LoVo (cell line): Measurements from ENCODE around the gene DUSP6.

Experiments
- DNase-seq: peaks from one replicate; pipeline ENCODE4 v3.0.0-alpha.2; 2016; ENCODE audit warnings: low spot score

DUSP6 gene

GRCh38 chr12:89328151-89329030 lies 23.9 kb downstream of the DUSP6 start:
- DNase-seq = no peak

DNA sequence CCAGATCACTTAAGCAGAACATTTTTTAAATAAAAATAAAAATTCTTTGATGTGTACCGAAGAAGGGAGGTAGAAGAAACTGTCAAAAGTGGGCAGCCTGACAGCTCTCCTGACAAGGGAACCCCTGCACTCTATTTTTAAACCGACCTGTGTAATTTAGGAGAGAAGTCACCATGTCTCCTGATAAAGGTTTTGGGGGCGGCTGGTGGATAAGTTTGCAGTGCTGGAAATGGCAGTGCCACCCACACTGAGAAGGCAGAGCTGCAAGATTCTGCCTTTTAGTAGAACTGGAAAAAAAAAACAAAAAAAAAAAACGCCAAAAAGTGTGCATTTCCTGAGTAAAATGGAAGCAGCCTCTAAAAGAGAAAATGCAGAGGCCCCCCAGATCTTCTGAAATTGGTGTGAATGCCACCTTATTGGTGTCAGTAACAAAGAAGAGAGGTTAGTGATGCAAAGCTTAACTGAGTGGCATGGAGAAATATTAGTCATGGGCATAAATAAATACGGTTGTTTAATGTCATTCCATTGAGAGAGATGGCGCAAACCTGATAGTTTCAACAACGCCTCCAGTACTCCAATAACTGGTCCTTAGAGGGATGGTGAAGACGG lies 24.7 kb downstream of the DUSP6 start:
- no peak for DNase-seq

DNA sequence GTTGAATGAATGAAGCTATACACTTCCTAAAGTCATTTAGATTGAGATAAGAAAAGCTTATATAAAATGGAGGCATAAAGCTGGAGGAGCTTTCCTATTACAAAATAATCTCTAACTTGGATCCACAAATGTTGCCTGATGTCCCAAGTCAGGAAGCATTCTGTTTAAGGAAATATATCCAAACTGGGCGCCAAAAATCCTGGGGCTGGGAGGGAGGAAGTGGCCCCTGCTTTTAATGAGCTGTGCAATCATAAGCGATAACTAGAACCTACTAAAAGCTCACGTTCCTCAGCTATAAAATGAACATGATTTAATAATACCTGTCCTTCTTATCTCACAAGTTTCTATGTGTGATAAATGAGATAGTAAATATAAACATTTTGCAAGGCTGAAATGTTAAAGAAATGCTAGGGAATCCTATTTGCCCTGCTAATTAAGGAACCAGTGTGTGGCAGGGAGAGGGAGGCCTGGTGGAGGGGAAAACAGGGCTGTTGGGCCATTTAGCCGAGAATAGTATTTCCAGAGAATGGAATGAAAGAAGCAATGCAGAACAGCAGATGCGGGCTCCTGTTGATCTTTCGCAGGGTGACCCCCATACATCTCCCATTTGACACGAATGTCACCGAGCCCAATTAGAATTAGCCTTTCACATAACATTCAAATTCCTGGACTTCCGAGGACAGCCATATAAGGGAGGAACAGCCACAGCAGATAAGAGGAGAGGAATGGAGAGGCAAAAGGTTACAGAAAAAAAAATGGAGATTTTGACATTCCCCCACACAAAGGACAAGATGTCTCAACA lies 25.9 kb downstream of the DUSP6 start:
- DNase-seq = no peak

DNA sequence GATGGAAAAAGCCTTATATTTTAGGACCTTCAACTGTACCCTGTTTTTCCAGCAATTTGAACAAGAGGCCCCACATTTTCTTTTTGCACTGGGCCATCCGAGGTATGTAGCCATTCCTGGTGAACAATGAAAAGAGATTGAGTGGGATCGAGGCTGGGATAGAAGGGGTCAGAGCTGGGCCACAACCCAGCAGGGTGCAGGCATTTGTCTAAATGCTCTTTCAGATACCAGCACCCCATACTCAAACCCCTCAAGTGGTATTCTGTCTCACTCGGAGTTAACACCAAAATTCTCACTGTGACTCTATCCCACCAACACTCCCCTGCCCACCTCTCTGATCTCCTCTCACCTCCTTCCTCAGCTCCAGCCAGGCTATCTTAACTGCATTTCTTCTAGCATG lies 26.8 kb downstream of the DUSP6 start:
- no peak for DNase-seq

DNA sequence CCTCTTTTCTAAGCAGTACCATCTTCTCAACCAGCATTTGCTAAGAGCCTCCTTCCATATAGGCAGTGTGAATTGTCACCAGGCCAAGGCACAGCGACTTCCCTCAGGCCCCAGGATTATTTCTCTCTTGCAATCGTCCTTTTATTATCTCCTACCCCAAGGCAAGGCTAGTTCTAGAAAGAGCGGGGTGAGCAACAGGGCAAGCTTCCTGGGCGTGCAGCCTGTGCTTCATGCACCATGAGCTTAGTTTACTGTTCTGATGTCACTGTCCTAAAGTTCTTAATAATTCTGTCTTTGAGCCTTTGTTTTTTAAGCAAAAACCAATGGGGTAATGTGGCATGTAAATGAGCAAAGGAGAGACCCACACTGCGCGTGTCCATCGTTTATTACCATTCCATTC lies 27.9 kb downstream of the DUSP6 start:
- no peak for DNase-seq

DNA sequence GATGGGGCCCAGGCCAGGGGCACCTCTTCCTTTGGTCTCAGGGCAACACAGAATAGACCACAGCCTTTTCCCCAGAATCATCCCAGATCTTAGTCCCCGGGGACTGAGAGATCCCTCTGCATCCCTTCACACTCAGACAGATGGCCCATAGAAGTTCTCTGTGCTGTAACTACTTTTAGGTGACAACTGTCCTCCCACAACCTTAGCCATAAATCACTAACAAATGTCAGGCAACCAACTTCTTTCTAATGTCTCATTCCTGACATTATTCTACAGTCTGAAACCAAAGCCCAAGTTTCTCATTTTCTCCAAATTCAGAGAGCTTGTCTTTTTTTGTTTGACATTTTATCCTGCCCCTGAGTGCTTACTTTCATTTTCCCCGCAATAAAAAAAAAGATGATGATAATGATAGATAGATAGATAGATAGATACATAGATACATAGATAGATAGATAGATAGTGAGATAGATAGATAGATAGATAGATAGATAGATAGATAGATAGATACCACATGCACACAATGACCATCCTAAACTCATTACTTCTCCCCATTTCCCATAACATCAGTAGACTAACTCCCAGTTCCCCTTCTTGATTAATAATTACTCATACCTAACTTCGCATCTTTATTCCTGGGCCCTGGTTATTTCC lies 28.6 kb downstream of the DUSP6 start:
- DNase-seq = no peak

- DNase-seq = no peak
Observed at GRCh38 chr12:89320735-89321134, 31.6 kb downstream of the DUSP6 start.

DNA sequence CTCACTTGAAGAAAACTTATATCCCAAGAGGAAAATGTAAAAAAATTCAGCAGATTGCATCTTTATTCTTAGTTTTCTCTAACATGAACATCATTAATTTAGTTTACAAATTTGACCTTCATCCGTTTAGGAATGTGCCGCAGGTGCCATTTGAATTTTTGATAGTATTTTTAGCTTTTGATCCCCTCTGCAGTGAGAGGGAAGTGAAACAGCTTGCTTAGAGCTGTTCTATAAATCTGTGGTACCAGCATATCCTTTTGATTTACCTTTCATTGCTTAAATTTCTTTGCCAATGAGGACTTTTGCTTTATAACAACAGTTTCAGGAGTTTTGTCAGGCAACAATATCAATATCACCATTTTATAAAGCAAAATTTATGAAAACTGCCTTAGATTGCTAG lies 32.7 kb downstream of the DUSP6 start:
- DNase-seq = no peak

DNA sequence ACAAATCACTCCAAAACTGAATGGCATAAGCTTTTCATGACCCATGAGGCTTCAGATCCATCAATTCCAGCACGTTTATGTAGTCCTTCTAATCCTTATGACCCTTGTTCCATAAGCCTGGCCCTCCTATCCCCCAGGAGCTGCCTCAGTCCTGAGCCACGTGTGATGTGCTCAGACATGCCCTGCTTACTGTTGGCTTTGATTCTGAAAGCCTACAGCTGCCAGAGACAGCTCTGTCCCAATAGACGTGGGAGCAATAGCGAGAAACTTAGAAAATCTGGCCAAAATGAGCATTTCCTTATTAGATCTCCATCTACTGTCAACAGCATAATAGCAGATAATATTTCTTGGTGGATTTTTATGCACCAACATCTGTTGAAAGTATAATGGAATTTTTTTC lies 33.2 kb downstream of the DUSP6 start:
- DNase-seq = peak; percentile 27

GRCh38 chr12:89316705-89317139 lies 35.6 kb downstream of the DUSP6 start:
- DNase-seq = no peak

DNA sequence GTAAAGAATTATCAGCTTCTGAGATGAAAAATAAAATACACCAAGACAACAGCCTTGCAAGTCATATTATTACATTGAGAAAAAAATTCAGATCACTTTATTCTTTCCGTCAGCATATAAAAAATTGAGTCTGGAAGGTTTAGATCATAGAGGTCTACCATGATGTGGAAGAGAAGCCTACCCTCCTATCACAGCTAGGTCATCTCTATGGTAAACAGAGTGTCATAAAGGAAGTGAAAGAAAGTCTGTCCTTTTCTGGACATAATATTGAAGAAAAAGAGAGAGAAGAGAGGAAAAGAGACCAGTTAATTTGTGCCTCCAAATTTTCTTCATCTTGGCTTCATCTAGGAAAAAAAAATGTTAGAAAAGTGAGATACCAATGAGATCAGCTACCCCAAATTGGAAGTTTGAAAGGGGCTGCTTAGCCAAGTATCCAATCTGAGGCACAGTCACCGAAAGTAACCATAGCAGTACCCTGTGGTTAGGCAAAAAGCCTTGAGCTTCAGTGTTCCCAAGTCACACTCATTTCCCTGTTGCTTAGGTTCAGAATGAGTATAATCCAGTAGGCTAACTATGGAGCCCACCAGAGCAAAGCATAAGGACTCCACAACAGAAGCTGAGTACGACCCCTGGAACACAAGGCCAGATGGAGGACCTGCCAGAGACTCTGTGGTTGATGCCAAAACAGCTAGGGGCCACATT lies 38.1 kb downstream of the DUSP6 start:
- DNase-seq = no peak

GRCh38 chr12:89311703-89312293 lies 40.5 kb downstream of the DUSP6 start:
- DNase-seq = no peak

DNA sequence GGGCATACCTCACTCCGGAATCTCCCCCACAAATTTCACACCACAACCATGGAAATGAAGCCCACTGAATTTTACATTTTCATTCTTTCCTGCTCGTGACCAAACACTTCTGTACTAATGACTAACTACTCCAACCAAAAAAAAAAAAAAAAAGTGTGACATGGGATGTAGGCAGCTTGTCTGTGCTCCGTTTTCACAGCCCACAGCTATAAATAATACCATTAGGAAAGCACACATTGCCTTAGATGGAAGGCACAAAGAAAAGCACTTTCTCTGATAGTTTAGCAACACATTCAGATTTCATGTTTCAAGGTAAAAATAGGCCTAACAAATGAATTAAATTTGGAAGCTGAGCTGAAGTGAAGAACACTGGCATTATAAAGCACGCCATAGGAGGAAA lies 42.5 kb downstream of the DUSP6 start:
- no peak for DNase-seq

GRCh38 chr12:89309440-89309802 lies 42.9 kb downstream of the DUSP6 start:
- DNase-seq = no peak

DNA sequence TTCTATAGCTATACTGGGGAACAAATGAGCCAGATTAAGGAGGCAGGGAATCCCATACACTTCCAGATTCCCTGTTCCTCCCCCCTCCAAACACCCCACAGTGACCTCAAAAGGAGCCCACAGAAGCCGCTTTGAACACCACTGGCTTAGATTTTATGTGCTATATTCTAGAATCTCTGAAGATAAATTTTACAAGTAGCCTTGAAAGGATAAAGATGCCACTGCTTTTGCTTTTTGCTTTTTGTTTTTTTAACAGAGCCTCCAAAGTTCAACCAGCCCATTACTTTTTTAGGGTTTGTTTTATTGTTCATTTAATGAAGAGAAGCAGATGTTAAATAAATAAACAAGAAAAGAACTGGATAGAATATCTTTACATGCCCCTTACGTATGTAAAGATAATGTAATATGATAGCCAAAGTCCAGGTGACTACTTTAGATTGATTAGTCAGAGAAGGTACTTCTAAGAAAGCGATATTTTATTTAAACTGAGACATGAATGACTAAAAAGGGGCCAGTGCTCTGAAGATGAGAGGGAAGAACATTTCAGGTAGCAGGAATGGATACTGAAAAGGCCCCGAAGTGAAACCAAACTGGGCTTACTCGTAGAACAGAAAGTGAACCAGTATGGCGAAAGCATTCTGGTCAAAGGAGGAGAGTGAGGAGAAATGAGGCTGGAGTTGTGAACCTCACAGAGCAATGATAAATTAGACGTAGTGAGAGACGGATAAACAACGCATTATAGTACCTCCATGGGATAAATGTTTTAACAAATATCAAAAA lies 44.6 kb downstream of the DUSP6 start:
- peak; percentile 28 for DNase-seq

- DNase-seq = no peak
Observed at GRCh38 chr12:89306827-89307473, 45.4 kb downstream of the DUSP6 start.

DNA sequence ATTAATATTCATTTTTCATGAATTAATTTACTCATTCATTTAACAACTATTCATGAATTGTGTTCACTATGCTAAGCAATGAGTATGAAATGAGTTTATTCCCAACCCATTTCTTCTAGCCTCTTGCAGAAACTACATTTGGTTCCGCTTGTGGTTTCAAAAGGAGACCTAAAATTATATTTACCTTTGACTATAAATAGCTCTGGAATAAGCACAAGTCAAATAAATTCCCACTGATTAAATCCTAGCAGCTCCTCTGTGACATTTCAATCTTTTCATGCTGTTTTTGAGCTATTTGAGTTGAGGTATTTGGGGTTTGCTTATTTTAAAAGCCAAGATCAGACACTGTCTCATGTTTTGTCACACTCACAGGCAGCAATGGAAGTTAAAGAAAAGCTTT lies 46.9 kb downstream of the DUSP6 start:
- DNase-seq = no peak

DNA sequence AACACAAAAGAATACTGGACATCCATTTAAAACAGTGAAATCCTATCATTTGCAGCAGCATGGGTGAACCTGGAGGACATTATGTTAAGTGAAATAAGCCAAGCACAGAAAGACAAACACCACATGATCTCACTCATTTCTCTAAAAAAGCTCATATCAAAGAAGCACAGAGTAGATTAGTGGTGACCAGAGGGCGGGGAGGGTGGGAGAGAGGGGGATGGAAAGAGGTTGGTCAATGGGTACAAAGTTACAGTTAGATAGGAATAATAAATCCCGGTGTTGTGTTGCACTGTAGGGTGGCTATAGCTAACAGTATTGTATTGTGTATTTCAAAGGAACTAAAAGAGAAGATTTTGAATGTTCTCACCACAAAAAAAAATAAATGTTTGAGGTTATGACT lies 52.4 kb downstream of the DUSP6 start:
- no peak for DNase-seq

- DNase-seq = no peak
Observed at GRCh38 chr12:89299417-89299816, 52.9 kb downstream of the DUSP6 start.
